Stimulated activated CD4-positive, alpha-beta T cell treated with anti-CD3 and anti-CD28 coated beads, Interleukin-15, amount 100 ng/mL, for 48 hours (primary cell): ENCODE data around the gene UMAD1.
"Not testable (repeated sequence)": the region's sequence is repeated elsewhere in the genome, so short reads cannot be mapped to it uniquely, and the experiment has no call there.

ENCODE experiments used
- DNase-seq, 2 donors: peaks; one replicate each; pipeline ENCODE4 v3.0.0-alpha.2; 2020; ENCODE audit warnings: low read depth in 2 of 2

The UMAD1 gene

GRCh38 chr7:7795630-7796121 lies 155.1 kb downstream of the UMAD1 start:
- no peak for DNase-seq

GRCh38 chr7:7798510-7798909 lies 158.0 kb downstream of the UMAD1 start:
- DNase-seq = no peak

DNA sequence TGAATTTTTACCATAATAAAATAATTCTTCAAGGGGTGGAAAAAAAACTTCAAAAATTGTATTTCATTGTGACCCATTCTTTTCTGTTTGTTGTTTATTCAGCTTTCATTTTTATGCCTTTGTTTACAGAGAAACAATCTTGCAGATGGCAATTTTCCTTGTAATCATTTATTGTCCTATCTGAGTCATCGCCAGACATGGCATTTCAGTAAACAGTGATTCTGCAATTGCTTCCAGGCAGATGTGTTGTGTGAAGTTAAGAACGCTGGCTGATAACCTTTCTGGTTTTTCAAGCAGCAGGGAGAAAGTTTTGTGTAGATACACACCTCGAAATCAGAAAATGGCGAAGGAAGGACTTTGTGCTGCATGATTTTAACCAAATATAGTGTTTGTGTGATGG lies 158.6 kb downstream of the UMAD1 start:
- no peak for DNase-seq

GRCh38 chr7:7802531-7802930 lies 162.0 kb downstream of the UMAD1 start:
- DNase-seq = no peak

- DNase-seq = no peak
Measured at GRCh38 chr7:7803715-7804178, 163.2 kb downstream of the UMAD1 start.

- DNase-seq = not testable (repeated sequence)
Measured at GRCh38 chr7:7804822-7805221, 164.3 kb downstream of the UMAD1 start.

- DNase-seq = no peak
Measured at GRCh38 chr7:7805511-7806153, 165.1 kb downstream of the UMAD1 start.

- no peak for DNase-seq
Measured at GRCh38 chr7:7808156-7808555, 167.6 kb downstream of the UMAD1 start.

DNA sequence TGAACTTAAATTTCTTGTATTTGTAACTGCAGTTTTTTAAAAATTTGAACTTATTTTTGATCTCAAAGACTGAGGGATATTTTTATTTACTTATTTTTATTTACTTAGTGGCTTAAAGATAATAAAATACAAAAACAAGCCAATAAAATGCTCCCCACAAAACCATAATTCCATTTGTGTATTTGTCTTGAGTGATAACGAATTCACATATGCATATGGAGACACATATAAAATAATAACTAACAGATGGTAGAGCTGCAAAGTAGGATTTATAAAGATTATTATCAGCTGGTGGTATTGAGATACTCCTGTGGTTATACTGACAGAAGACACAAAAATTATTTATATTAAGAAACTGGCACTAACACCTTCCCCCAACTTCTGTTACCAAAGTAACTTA lies 168.1 kb downstream of the UMAD1 start:
- no peak for DNase-seq

DNA sequence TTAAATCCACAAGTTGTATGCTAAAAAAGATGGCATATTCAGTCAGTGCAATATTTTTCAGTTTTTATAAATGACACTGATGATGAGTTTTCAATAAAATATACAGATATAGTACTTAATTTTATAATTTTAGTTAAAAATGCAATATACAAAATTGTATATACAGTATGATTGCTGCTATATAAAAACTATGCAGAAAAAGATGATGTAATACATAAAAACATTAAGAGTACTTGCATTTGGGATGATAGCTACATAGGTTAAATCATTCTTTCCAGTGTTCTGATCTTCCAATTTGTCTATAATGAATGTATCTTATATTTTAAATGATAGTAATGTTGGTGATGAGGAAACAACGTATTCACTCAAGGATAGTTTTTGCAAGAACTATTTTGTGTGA lies 169.8 kb downstream of the UMAD1 start:
- no peak for DNase-seq

- no peak for DNase-seq
Measured at GRCh38 chr7:7810826-7811225, 170.3 kb downstream of the UMAD1 start.

GRCh38 chr7:7812112-7812511 lies 171.6 kb downstream of the UMAD1 start:
- DNase-seq = no peak

DNA sequence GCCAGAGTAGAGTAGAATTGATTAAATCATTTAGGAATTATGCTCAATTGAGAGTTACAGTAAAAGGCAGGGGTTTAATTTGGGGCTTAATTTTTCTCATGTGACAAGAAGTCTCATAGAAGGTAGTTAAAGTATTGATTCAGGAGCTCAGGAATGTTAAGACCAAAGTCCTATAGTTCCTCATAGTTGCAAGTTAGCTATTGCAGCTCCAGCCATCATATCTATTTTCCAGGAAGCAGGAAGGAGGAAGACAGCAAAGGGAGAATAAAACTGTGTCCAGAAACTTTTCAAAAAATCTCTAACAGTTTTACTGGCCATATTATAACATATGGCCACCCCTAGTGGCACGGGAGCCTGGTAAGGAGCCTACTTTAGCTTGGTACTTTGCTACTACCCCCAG lies 174.8 kb downstream of the UMAD1 start:
- no peak for DNase-seq

DNA sequence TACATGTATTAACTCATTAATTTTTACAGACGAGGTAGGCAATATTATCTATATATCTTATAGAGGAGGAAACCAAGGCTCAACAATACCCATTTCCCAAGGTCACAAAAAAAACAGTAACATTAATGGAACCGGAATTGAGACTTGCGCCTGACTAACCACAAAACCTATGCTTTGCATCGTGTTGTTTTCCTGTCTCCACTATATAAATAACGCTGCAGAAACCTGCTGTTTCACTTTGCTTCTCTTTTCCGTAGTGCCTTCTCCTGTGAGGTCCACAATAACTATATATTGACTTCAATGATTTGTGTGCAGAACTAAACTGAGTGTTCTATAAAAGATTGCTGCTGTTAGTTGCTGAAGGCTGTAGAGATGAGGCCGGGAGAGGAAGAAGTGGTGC lies 175.5 kb downstream of the UMAD1 start:
- DNase-seq = no peak

DNA sequence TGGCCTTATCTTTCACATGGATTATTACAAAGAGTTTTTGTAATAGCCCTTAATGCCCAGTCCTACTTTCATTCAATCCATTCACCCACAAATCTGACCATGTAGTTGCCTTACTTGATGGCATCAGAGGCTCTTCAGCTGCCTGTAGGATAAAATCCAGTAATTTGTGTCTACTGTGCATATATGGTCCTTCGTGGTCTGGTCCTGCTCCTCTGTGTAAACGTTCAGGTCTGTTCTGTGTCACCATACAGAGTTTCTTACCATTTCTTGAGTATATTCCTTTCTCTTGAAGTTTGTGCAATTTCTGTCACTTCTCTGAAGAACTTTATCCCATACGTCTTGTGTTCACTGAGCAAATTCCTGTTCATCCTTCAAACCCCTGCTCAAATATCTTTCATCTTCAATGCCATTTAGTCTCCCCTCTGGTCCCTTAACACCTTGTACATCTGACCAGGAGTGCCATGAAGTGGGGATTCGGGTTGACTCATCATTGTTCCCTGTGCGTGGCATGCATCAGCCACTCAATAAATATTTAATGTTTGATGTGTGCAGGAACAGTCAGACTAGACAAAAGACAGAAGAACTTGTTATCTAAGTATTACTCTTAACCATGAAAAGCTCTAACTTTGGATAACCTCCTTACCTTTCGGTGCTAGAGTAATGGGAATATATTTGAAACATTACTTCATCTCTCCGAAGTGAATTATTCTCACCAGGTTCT lies 176.4 kb downstream of the UMAD1 start:
- no peak for DNase-seq

DNA sequence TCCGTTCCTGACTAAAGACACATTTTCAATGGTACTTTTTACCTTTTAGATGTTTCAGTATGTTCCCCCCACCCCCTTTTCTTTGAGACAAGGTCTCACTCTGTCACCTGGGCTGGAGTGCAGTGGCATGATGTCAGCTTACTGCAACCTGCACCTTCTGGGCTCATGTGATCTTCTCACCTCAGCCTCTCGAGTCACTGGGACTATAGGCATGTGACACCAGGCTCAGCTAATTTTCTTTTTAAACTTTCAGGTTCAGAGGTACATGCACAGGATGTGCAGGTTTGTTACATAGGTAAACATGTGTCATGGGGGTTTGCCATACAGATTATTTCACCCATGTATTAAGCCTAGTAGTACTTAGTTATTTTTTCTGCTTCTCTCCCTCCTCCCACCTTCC lies 177.2 kb downstream of the UMAD1 start:
- no peak for DNase-seq

GRCh38 chr7:7818179-7818578 lies 177.6 kb downstream of the UMAD1 start:
- DNase-seq = not testable (repeated sequence)

GRCh38 chr7:7819442-7820247 lies 179.1 kb downstream of the UMAD1 start:
- no peak for DNase-seq

DNA sequence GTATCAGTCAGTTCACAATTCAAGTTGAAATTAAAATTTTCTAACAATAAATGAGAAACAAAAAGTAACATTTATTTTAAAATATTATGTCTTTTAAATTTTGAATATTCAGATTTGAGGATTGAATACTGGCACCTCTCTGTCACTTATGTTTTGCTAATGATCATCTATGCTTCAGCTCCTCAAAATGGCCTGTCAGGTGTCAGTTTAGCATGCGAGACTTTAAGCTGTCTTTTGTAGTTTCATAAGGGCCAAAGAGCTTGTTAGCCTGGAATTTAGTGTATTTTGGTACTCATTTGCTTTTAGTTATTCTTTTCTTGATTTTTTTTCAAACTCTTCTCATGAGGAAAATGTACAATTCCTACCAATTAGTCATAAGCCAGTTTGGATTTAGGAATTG lies 179.9 kb downstream of the UMAD1 start:
- no peak for DNase-seq

DNA sequence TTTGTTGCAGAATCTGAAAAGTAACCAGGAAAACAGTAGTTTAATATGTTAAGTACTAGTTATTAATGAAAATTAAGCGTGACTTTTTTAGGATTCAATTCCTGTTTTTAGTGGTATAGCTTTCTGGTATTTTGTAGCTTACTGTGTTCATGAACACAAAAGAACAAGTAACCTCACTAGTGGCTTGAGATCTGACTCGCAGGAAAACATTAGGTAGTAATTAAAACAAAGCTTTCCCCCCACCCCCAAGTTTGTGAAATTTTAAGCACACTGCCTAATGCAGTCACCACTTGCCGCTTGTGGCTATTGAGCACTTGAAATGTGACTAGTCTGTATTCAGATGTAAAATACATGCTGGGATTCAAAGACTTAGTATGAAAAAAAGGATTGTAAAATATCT lies 180.4 kb downstream of the UMAD1 start:
- no peak for DNase-seq

DNA sequence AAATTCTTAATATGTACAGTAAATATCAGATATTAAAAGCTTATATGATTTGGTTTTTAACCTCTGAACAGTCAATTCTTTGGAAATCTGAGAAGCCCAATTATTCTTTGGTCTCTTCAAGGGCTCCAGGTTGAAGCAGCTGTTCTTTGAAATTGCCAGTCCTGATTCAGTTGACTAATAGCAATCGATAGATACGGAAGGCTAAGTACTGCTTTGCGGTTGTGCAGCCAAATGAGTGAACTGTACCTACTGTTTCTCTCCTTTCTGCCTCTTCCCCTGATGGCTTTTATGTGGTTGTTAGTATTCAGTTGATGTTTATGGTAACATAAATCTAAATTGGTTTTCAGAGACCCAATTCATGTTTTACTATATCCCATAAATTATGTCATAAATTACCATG lies 181.0 kb downstream of the UMAD1 start:
- DNase-seq = no peak

GRCh38 chr7:7825294-7825693 lies 184.7 kb downstream of the UMAD1 start:
- not testable (repeated sequence) for DNase-seq

DNA sequence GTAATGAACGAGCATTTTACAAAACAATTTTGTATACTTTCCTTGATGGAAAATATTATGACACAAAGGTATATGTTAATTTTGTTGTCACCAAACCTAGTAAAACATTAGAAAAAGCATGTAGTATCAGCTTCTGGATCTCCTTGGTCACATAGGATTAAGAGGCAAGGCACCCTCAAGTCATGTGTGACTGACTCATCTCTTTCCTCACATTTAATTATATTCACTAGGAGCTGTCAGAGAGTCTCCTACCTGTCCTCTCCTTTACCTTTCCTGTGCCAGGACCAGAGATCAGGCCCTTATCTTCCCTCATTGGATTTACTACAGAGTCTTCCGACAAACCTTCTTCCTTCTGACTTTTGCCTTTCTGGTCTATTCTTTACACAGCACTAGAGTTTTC lies 189.1 kb downstream of the UMAD1 start:
- no peak for DNase-seq
